NCI-H2081 treated with DMSO at 0.1 percent for 48 hours (cell line): ENCODE data around the gene FLT1.

ENCODE experiments used
- DNase-seq: peaks from one replicate; lab custom pipeline; 2025; lab: John Stamatoyannopoulos, UW

FLT1 gene

DNA sequence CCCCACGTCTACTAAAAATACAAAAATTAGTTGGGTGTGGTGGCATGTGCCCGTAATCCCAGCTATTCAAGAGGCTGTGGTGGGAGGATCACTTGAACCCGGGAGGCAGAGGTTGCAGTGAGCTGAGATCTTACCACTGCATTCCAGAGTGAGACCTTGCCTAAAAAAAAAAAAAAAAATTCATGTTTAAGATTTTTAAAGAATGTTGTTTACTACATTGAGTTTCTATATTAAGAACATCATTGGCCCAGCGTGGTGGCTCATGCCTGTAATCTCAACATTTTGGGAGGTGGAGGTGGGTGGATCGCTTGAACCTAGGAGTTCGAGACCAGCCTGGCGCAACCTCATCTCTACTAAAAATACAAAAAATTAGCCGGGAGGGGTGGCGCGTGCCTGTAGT, 31.9 kb upstream of the FLT1 start:
- no peak for DNase-seq

DNA sequence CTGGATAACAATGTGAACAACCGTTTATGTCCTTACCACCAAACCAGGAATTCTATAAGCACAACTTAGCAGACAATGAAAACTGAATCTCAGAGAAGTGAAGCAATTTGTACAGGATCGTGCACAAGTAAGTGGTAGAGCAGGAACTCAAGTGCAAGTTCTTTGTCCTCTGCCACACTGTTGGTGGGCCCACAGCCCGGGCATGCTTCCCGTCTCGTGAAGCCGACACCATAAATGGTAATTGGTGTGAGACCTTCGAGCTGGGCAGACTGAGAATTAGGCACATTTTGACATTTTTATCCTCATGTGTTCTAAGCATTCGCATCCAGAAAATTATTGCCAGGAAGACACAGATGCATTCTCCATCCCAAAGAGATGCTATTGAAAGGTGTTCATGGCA, 27.9 kb upstream of the FLT1 start:
- DNase-seq, result no peak

DNA sequence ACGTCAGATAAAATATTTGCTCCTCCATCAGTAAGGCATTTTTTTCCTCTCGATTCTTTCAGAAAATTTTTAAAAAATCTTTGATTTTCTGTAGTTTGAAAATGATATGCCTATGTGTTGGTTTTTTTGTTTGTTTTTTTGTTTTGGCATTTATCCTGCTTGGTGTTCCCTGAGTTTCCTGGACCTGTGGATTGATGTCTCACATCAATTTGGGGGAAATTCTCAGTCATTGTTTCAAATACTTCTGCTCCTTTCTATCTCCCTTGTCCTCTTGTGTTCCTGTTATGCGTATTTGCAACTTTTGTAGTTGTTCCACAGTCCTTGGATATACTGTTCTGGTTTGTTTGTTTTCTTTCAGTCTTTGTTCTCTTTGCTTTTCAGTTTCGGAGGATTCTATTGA, 18.8 kb upstream of the FLT1 start:
- DNase-seq, result no peak

DNA sequence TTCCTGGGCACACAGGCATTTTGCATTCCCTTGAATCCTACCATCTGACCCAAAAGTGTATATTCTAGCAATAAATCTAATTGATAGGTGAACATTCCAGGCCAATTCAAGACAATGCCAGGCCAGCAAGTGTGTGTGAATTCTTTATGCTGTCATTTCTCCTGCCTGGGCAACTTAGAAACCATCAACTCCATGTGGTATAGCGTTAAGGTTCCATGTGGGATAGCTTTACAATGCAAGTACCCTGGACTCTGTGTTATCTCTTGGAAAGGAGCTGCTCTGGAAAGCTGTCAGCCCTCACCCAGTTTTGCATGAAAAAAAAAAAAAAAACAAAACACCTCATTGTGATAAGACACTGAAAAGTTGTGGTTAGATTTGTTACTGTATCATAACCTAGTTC, 15.6 kb upstream of the FLT1 start:
- DNase-seq, result no peak

DNA sequence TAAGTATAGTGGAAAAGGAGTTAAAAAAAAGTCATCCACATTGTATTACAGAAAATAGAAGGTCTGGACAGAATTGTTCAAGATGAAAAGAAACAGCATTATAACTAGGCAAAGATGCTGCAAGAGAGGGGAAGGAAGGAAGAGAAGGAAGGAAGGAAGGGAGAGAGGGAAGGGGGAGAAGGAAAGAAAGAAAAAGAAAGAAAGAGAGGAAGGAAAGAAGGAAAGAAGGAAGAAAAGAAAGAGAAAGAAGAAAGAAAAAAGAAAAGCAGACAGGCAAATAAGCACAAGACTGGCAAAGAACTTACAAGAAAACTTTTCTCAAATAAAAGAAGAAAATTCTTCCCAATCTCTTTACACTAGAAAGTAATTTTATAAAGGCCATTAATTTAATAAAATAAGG, 15.1 kb upstream of the FLT1 start:
- DNase-seq, result no peak

DNA sequence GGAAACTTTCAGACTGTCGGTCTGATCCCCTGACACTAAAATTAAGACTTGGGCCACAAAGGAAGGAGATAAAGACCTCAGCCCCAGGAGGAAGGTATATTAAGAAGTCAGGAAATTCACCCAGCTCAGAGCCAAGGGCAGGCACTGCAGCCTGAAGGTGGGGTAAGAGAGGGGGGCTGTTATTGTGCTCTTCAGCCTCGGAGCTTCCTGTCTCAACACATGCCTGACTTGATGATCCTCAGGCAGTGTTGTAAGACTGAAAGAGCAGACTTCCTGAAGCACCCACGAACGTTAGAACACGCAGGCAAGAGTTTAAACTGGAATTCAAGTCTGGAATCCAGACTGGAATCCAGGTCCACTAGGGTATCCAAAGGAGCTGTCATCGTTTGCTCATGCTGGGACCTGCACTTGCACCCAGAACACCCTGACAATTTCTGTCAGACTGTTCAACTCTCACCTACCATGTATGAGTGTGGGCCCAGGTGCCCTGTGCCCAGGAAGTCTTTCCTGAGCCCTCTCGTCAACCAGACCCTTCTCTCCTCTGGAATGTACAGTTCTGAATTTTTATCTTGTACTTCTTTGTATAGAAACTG, 10.7 kb upstream of the FLT1 start:
- DNase-seq, result no peak

DNA sequence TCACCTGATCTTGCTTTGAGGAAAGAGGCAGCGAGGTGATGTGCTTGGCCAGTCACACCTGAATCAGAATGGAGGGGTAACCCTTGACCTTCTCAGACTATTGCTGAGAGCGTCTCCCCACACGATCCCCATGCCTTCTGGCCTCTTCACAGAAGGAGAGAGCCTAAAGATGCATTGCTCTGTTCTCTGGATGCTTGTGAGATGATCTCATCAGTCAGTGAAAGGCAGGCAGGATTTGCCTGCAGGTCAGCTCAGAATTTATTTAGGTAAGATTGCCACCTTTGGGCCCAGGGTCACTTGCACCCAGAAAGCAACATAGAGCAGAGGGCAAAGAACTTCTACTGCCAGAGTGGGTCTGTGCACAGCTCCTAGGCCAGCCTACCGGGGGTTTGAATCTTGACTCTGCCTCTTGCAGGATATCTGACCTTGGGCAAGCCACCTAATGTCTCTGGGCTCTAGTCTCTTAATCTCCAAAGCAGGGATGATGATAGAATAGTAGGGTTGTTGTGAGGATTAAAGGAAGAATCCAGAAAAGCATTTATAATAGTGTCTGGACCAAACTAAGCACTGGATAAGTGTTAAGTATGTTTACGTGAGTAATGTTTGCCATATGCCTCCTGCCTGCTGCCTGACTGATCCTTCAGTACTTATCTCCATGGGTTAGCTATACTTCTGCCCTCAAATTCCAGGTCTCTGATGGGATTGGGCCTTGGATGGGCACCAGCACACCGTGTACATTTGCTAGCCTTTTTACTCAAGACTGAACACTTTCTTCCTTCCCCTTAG, 8.4 kb upstream of the FLT1 start:
- no peak for DNase-seq

DNA sequence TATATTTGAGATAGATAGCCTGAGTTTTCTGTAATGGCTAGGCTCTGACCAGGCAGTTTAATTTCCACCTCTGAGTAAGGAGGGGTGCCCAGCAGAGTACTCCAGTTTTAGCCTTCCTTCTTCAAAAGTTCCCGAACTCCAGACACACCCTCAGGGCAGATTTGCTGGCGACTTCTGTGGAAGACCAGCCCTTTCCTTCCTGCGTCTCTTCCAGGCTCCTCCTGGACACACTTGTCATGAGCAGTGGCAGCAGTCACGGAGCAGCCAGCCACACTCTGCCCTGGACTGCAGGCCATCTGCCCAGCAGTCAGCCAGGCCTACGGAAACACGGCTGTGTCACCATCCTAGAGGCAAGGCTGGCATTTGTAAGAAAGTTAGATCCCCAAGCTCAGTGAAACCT, 6.6 kb upstream of the FLT1 start:
- no peak for DNase-seq

DNA sequence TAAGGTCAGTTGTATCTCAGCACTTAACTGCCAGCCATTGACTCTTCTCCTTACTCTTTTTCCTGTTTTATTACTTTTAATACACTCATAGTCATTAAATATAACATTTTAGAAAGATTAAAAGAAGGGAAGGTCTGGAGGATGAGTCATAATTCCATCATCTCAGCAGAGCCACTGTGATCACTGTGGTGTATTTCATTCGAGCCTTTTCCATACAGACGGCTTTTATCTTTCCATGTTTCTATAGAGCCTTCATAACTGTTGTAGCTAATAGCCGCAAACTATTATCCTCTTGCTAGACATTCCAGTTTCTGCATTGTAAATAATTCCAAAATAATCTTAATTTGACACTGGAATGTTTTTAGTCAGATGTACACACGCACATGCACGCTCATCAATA, 4.7 kb upstream of the FLT1 start:
- DNase-seq, result no peak

DNA sequence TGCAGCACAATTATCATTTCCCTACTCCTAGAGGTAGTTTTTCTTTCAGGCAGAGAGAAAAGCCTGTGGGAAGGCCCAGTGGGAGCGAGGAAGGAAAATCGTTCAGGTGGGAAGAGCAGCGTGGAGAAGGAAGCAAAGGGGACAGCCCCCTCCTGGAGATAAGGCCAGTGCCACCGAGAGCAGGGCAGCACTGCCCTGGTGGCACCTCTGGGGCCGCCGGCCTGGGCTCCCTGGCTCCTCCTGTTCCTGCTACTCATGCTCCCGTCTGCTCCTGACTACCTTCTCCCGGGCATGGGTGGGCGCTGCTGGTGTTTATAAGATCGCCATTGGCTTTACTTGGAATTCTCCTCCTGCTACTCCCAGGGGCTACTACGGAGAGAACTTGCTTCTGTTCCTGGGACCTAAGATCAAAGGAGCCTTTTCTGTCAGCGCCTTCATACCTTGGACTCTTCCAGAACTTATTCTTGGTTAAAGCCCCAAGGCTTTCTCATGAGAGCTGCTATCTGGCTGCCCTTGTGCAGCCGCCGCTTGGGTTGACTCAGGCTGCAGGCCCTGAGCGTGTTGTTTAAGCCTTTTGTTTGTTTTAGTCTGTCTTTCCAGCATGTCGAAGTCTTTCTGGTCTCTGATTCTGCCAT, 3.7 kb upstream of the FLT1 start:
- no peak for DNase-seq

DNA sequence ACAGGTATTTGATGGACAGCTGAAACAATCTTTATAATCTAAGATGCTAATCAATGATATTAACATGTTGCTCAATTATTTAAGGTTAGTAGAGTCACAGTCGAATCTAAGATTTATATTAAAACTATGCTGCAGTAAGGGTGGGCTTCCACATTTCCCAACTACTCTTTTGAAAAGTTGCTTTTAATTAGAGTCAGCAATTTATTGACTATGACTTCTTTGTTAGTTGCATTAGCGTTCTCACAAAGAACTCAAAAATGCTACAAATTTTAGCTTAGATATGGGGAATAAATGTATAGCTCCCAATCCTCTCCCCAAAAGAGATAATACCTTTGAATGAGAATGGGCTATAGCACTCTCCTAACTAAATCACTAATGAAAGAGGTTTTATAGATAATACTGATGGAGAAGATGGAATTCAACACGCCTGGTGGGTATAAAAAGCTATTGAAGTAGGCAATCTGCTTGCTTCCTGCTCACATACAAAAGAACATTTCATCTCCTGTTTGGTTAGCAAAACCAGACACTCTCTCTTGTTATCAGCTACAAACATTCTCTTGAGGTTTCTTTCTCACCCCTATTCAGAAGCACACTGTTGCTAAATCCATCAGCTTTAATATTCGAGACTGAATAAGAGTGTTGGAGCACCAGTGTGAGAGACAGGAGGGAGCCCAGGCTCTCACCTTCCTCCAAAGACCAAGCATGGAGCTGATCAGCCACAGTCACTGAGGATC, 2.4 kb upstream of the FLT1 start:
- DNase-seq, result no peak

DNA sequence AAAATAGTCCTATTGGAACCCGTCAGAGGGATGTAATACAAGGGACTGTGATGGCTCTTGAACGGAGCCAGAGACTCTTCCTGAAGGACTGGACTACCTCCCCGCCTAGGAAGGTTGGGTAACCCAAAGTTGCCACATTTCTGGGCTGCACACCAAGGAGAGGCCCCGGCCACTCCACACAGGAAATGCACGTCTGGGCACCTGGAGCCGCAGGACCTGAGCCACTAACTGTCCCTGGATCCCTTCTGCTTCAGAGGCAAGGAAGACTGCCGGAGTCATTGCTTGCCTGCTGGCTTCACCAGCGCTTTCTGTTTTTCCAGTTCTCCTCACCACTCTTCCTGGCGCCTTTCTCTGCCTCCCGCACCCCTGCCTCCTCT, 1.2 kb upstream of the FLT1 start:
- DNase-seq, result no peak

DNA sequence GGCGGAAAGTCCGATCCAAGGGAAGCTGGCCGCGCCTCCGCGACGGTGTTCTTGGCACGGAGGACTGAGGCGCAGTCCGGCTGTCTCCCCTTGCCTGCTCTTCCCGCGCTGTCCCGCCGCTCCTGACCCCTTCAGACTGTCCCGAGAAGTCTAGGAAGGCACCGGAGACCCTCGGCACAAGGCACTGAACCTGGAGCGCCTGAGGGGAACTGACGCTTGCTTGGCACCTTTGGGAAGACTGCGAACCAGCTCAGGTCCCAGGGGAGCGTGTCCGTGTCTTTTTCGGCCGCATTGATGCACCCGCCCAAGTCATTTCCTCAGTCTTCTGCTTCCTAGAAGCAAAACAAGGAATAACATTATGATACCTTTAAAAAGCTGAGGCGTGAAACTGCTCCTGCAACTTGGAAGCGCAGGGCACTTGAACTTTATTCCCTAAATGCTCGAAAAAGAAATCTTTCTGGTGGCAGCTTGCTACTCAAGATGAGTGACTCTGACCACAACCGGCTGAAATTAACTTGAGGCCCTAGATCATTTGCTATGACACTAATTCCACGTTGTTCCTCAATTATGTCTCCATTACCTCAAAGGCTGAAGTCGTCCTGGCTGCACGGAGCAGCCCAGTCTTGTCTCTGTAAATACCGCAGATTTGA, 735 bp upstream of the FLT1 start:
- no peak for DNase-seq

DNA sequence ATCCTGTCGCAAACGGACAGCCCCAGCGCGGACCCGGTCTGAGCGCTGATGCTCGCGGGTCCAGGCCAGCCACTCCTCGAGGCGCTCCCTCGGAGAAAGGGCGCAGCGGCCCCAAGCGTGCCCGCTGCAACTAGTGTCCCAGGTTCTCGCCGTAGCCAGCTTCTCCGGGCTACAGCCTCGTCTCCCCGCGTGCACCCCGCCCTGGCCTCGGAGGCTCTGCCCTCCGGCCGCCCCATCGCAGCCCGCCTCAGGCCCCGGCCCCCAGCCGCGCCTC, 487 bp downstream of the FLT1 start:
- DNase-seq, result no peak

DNA sequence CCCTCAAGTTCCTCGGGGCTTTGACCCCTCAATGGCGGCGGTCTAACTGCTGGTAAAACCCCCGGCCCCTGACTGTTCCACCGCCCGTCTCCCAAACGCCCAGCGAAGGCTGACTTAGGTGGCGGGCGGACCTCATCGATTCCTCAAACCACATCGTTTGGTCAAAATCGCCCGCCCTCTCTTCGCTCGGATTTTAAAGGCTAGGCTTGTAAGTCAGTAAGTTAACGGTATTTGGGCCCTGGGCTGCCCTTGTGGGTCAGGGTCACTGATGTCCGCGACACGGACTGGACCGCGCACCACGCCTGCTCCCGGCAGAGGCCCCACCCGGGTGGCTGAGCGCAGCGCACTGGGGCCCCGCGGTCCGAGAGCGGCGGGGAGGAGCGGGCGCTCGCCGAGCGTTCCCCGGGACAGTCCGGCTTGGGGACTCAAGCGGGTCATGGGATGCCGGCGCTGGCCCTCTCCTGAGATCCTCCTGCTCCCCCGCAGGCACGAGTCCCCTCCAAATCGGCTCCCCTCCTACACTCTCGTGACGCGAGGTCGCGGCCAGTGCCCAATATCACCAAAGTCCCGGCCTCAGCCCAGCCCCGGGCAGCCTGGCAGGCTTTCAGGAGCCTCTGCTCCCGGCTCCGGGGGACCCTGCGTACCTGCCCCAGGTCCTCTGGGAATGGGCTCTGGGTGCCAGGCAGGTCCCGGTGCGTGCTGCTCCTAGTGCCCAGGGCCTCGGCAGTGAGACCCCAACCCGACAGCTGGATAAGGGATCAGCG, 1.0 kb downstream of the FLT1 start:
- DNase-seq, result no peak

DNA sequence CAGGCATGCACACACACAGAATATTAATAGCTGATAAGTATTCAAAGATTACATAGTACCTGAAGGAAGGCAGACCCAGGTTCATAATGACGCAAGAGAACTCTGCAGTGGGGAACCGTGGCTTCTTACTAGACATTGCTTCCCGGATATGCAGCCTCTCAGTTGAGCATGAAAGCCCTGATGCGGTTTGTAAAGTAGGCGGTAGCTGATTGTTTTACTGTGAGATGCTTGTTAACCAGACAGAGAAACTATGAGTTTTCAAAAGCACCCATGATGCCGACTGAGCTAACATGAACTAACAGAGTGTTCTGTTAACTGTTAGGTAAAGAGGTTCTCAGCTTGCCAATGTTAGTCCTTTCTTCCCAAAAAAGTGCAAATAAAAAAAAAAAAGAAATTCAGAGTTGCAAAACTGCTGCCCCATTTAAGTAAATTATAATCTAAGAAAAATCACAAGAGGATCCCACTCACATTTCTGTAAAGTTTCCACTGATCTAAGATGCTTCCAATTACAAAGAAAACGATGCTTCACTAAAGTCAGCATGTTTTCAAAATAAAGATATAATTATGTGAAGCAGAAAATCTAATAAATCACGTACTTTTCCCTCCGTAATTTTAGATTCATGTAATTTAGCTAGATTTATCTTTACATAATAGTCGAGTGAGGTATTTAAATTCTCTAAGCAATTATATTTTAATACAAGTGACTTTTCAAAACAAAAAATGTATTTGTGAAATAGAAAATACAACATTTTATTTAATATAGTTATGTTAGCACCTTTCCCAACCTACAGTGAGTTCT, 2.2 kb downstream of the FLT1 start:
- no peak for DNase-seq

DNA sequence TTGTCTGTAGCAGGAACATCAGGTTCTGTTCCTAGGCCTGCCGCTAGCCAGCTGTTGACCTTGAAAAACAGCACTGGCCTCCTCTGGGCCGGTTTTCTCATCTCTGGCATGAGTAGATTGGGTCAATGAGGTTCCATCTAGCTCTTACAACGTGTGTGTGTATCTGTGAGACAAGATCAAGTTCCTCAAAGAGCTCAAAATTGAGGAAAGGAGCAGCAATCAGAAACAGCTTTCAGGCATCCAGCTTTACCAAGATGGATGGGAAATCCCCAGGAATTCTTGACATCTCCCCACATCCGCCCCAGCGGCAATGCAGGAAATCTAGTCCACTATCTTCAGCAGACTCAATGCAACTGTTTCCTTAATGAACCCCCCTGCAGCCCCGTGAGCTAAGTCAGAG, 4.9 kb downstream of the FLT1 start:
- DNase-seq, result no peak

DNA sequence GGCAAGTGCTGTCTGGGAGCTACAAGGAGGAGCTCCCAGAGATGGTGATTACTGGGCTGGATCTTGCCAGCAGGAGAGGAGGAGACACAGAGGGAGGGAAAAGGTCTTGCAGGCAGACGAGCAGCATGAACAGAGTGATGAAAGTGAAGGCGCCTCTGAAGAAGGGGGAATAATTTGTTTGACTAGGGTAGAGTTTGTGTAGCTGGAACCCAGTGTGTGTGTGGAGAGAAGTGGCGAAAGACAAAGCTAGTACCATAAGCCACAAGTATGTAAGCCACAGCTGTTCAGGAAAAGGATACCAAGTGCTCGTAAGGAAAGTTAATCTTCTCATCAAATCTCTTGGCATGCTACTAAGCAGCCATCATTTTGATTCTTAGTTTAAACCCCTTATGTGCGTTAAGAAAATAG, 5.4 kb downstream of the FLT1 start:
- DNase-seq, result no peak

DNA sequence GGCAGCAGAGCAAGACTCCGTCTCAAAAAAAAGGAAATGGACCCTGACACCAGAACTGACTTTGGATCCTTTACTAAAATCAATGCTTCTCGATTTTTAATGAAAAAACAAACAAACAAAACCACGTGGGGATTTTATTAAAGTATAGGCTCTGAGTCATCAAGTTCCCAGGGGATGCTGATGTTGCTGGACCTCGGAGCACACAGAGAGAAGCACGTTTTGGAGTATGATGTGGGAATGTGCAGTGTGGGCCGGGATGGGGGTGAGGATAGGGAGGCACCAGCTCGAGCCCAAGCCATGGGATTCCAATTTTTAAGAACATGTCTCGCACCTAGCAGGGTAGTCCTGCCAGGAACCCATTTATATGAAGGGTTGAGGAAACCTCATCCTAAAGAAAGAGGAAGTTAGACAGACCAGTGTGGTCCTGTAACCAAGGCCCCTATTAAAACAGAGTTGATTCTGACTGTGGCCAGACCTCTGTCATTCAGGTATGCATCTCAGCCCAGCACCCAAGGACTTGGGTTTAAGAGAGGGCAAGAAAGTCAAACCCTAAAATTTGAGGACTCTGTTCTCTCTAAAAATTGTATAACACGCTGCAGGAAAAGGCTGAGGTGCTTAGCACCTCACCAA, 6.4 kb downstream of the FLT1 start:
- DNase-seq, result no peak

DNA sequence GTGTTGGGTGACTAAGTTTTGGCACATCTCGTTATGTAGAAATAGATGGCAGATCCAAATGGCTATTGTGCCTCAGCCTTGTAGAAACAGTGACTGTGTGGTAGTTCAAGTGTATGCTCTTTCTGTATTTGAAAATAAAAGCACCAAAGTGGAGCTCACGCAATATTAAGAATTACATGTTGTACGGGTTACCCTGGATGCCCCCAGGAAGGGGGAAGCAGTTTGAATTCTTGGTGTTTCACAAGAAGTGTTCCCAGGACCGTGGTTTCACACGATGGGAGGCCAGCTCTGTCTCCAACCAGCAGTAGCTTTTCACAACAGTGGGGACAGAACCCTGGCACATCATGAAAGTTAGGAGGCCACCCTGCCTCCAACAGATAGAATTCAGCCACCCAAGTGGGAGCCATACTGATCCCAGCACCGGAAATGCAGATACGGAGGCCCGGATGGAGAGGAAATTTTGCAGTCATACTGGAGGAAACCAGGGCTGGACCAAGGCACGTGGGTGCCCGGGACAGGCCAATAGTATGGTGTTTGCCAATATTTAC, 8.9 kb downstream of the FLT1 start:
- DNase-seq, result no peak
